OCI-LY1 (cell line): ENCODE data around the gene PPIP5K1.

Source experiments
- H2AFZ ChIP-seq: fragments of 200-600 bp; sonication (generic), shearing (Covaris generic); 2 replicates; pipeline ENCODE4 v1.6.0; 2014; ENCODE audit warnings: antibody characterized with exemption, mild to moderate bottlenecking, low read length
- H3F3A ChIP-seq: fragments of 200-600 bp; sonication (generic), shearing (Covaris generic); 2 replicates; pipeline ENCODE4 v1.6.0; 2014; ENCODE audit warnings: mild to moderate bottlenecking, antibody characterized with exemption, low read length, moderate library complexity; ENCODE audit not compliant: insufficient read depth
- H3K27ac ChIP-seq: fragments of 200-600 bp; sonication (generic); 2 replicates; pipeline ENCODE4 v1.5.1; 2014; ENCODE audit warnings: low read length, mixed run types, mild to moderate bottlenecking, low read depth; ENCODE audit not compliant: poor library complexity, severe bottlenecking
- H3K27me3 ChIP-seq: fragments of 200-600 bp; sonication (generic); 2 replicates; pipeline ENCODE4 v1.6.0; 2014; ENCODE audit warnings: antibody characterized with exemption, mild to moderate bottlenecking, low read length, moderate library complexity; ENCODE audit not compliant: insufficient read depth
- H3K36me3 ChIP-seq: fragments of 200-600 bp; sonication (generic); 2 replicates; pipeline ENCODE4 v1.6.1; 2014; ENCODE audit warnings: mild to moderate bottlenecking, antibody characterized with exemption, low read length, moderate library complexity, mixed read lengths; ENCODE audit not compliant: insufficient read depth
- H3K4me1 ChIP-seq: fragments of 200-600 bp; sonication (generic); 2 replicates; pipeline ENCODE4 v1.5.1; 2014; ENCODE audit warnings: mild to moderate bottlenecking, low read length, moderate library complexity; ENCODE audit not compliant: insufficient read depth, severe bottlenecking
- H3K4me2 ChIP-seq: fragments of 200-600 bp; sonication (generic), shearing (Covaris generic); 2 replicates; pipeline ENCODE4 v1.6.1; 2014; ENCODE audit warnings: low read length
- H3K4me3 ChIP-seq: fragments of 200-600 bp; sonication (generic); 2 replicates; pipeline ENCODE4 v1.5.1; 2014; ENCODE audit warnings: low read length, low read depth, mild to moderate bottlenecking, mixed read lengths; ENCODE audit not compliant: poor library complexity, severe bottlenecking
- H3K79me2 ChIP-seq: fragments of 200-600 bp; shearing (Covaris generic); 2 replicates; pipeline ENCODE4 v1.6.1; 2016; ENCODE audit warnings: mixed run types, low read length, mixed read lengths; ENCODE audit not compliant: insufficient read depth
- H3K9ac ChIP-seq: fragments of 200-600 bp; sonication (generic), shearing (Covaris generic); 2 replicates; pipeline ENCODE4 v1.6.1; 2014; ENCODE audit warnings: mild to moderate bottlenecking, low read length, mixed read lengths
- H3K9me2 ChIP-seq: fragments of 200-600 bp; sonication (generic), shearing (Covaris generic); 2 replicates; pipeline ENCODE4 v1.6.1; 2014; ENCODE audit warnings: low read depth, mild to moderate bottlenecking, low read length, mixed read lengths
- H3K9me3 ChIP-seq: fragments of 200-600 bp; shearing (Covaris generic); 2 replicates; pipeline ENCODE4 v1.6.1; 2014; ENCODE audit warnings: low read length, mixed read lengths
- H4K20me1 ChIP-seq: fragments of 200-600 bp; sonication (generic), shearing (Covaris generic); 2 replicates; pipeline ENCODE4 v1.6.0; 2016; ENCODE audit warnings: mild to moderate bottlenecking, low read length; ENCODE audit not compliant: insufficient read depth
- CTCF ChIP-seq: fragments of 200-600 bp; sonication (generic), shearing (Covaris generic); IDR thresholded peaks from 2 replicates; pipeline ENCODE4 v1.5.1; 2017; ENCODE audit warnings: mild to moderate bottlenecking, antibody characterized with exemption, low read length, moderate library complexity, mixed read lengths
- EZH2 ChIP-seq: fragments of 200-600 bp; sonication (generic), shearing (Covaris generic); IDR thresholded peaks from 2 replicates; pipeline ENCODE4 v1.8.0; 2017; ENCODE audit warnings: borderline replicate concordance, mixed run types, mild to moderate bottlenecking, antibody characterized with exemption, low read length, moderate library complexity, mixed read lengths

The PPIP5K1 gene

GRCh38 chr15:43517354-43518196, 72.4 kb downstream of the PPIP5K1 start, which contains the start of gene MAP1A:
MAP1A (plus strand) TSS chr15:43517608; CDS start chr15:43521474, 3,866 bp downstream.
- peak within 1 kb of the TSS; percentile 71 for H3K27ac ChIP-seq
- no peak for TF ChIP-seq EZH2
- TF ChIP-seq CTCF: no peak
- peaks cover 38% of the 10 kb centered on the region for H3K4me1 ChIP-seq
- H3K27me3 ChIP-seq: no peaks in the 10 kb centered on the region
- H3K36me3 ChIP-seq: peaks cover 12% of the 10 kb centered on the region; the same call in 1 of the 2 replicates
- no peaks in the 10 kb centered on the region for H4K20me1 ChIP-seq
- H3K9ac ChIP-seq: peak within 1 kb of the TSS; percentile 70
- H3K9me2 ChIP-seq: no peaks in the 10 kb centered on the region
- H3K4me2 ChIP-seq: peak within 1 kb of the TSS; percentile 84
- H3K9me3 ChIP-seq: no peaks in the 10 kb centered on the region
- peak within 1 kb of the TSS; percentile 35; the same call in 1 of the 2 replicates for H2AFZ ChIP-seq
- no peaks in the 10 kb centered on the region for H3F3A ChIP-seq
- H3K79me2 ChIP-seq: no peaks in the 10 kb centered on the region
- peak within 1 kb of the TSS; percentile 81 for H3K4me3 ChIP-seq

- H3K79me2 ChIP-seq: no peaks in the 10 kb centered on the region
- peaks cover 38% of the 10 kb centered on the region for H3K4me1 ChIP-seq
- H2AFZ ChIP-seq: peak overlapping the region; percentile 35; the same call in 1 of the 2 replicates
- H4K20me1 ChIP-seq: no peaks in the 10 kb centered on the region
- H3K4me2 ChIP-seq: peak overlapping the region; percentile 71
- H3K9me2 ChIP-seq: no peaks in the 10 kb centered on the region
- H3K4me3 ChIP-seq: peak overlapping the region; percentile 81
- peaks cover 4% of the 10 kb centered on the region; the same call in 1 of the 2 replicates for H3K27me3 ChIP-seq
- H3K36me3 ChIP-seq: peaks cover 11% of the 10 kb centered on the region; the same call in 1 of the 2 replicates
- H3K9ac ChIP-seq: peak overlapping the region; percentile 57; the same call in 1 of the 2 replicates
- H3K9me3 ChIP-seq: no peaks in the 10 kb centered on the region
- no peaks in the 10 kb centered on the region for H3F3A ChIP-seq
- TF ChIP-seq EZH2 (no peak), CTCF (no peak)
- no peak overlapping the region for H3K27ac ChIP-seq
Measured at GRCh38 chr15:43516801-43517353, 73.1 kb downstream of the PPIP5K1 start.

- Histone ChIP-seq H4K20me1 (no peaks in the 10 kb centered on the region), H3K9me3 (no peaks in the 10 kb centered on the region), H3K36me3 (peaks cover 5% of the 10 kb centered on the region; the same call in 1 of the 2 replicates), H3F3A (no peaks in the 10 kb centered on the region), H2AFZ (no peak overlapping the region), H3K27ac (no peak overlapping the region), H3K9me2 (no peaks in the 10 kb centered on the region), H3K4me3 (no peak overlapping the region), H3K79me2 (no peaks in the 10 kb centered on the region), H3K4me2 (peak overlapping the region; percentile 71; the same call in 1 of the 2 replicates), H3K27me3 (peaks cover 6% of the 10 kb centered on the region; the same call in 1 of the 2 replicates), H3K4me1 (peaks cover 43% of the 10 kb centered on the region), H3K9ac (no peak overlapping the region)
- TF ChIP-seq EZH2 (no peak), CTCF (no peak)
Measured at GRCh38 chr15:43516185-43516584, 73.8 kb downstream of the PPIP5K1 start.
